Duodenal mucosa (tissue), 2 donors: ENCODE measurements around the gene DENND5A.

Source experiments
- H3K27ac ChIP-seq: one replicate; pipeline ENCODE4 v1.7.0; 2013; ENCODE audit warnings: low read depth, low read length
- H3K27me3 ChIP-seq, 2 donors: one replicate each; pipeline ENCODE4 v1.7.0; 2013; ENCODE audit warnings: low read length in 2 of 2, control low read depth in 1 of 2; ENCODE audit not compliant: insufficient read depth in 2 of 2, control insufficient read depth in 1 of 2
- H3K36me3 ChIP-seq, 2 donors: one replicate each; pipeline ENCODE4 v1.7.0; 2013; ENCODE audit warnings: low read length in 2 of 2, control low read depth in 1 of 2; ENCODE audit not compliant: insufficient read depth in 2 of 2, control insufficient read depth in 1 of 2
- H3K4me1 ChIP-seq, 2 donors: one replicate each; pipeline ENCODE4 v1.7.0; 2013; ENCODE audit warnings: low read length in 2 of 2, control low read depth in 1 of 2; ENCODE audit not compliant: insufficient read depth in 2 of 2, control insufficient read depth in 1 of 2
- H3K4me3 ChIP-seq, 2 donors: one replicate each; pipeline ENCODE4 v1.7.0; 2013; ENCODE audit warnings: low read length in 2 of 2, low read depth in 1 of 2
- H3K9ac ChIP-seq, 2 donors: one replicate each; pipeline ENCODE4 v1.7.0; 2013; ENCODE audit warnings: low read length in 2 of 2, low read depth in 1 of 2
- H3K9me3 ChIP-seq, 2 donors: one replicate each; pipeline ENCODE4 v1.7.0; 2013; ENCODE audit warnings: low read length in 2 of 2, control low read depth in 1 of 2; ENCODE audit not compliant: control insufficient read depth in 1 of 2

The DENND5A gene

GRCh38 chr11:9280655-9281301, 15.6 kb upstream of the DENND5A start:
- no peaks in the 10 kb centered on the region for H3K9me3 ChIP-seq
- H3K4me1 ChIP-seq: peaks cover 0 to 4% of the 10 kb centered on the region in 2 donors
- no peaks in the 10 kb centered on the region for H3K27me3 ChIP-seq
- no peak overlapping the region for H3K9ac ChIP-seq
- H3K4me3 ChIP-seq: no peak overlapping the region
- peaks cover 0 to 8% of the 10 kb centered on the region in 2 donors for H3K36me3 ChIP-seq
- H3K27ac ChIP-seq: no peak overlapping the region

GRCh38 chr11:9277176-9277575, 12.0 kb upstream of the DENND5A start:
- Histone ChIP-seq H3K27ac (no peak overlapping the region), H3K36me3 (no peaks in the 10 kb centered on the region), H3K4me1 (peaks cover 0 to 4% of the 10 kb centered on the region in 2 donors), H3K9me3 (no peaks in the 10 kb centered on the region), H3K27me3 (no peaks in the 10 kb centered on the region), H3K4me3 (no peak overlapping the region), H3K9ac (no peak overlapping the region)

- Histone ChIP-seq H3K27ac (no peak overlapping the region), H3K4me3 (no peak overlapping the region), H3K27me3 (no peaks in the 10 kb centered on the region), H3K36me3 (no peaks in the 10 kb centered on the region), H3K4me1 (peaks cover 0 to 4% of the 10 kb centered on the region in 2 donors), H3K9ac (no peak overlapping the region), H3K9me3 (no peaks in the 10 kb centered on the region)
These were observed 11.4 kb upstream of the DENND5A start for GRCh38 chr11:9276571-9276970.

- Histone ChIP-seq H3K27ac (no peak overlapping the region), H3K36me3 (no peaks in the 10 kb centered on the region), H3K4me3 (no peak overlapping the region)
These were observed 9.5 kb upstream of the DENND5A start for GRCh38 chr11:9274499-9275258.

GRCh38 chr11:9273376-9274336, 8.5 kb upstream of the DENND5A start:
- H3K9me3 ChIP-seq: no peaks in the 10 kb centered on the region
- H3K27ac ChIP-seq: no peak overlapping the region
- no peaks in the 10 kb centered on the region for H3K4me1 ChIP-seq
- no peak overlapping the region for H3K4me3 ChIP-seq
- H3K36me3 ChIP-seq: no peaks in the 10 kb centered on the region
- no peak overlapping the region for H3K9ac ChIP-seq
- H3K27me3 ChIP-seq: no peaks in the 10 kb centered on the region

More at GRCh38 chr11:9274499-9275258, 9.5 kb upstream of the DENND5A start:
- Histone ChIP-seq H3K27me3 (no peaks in the 10 kb centered on the region), H3K9me3 (no peaks in the 10 kb centered on the region), H3K9ac (no peak overlapping the region), H3K4me1 (no peaks in the 10 kb centered on the region)

GRCh38 chr11:9269492-9270013, 4.4 kb upstream of the DENND5A start:
- no peak overlapping the region for H3K27ac ChIP-seq
- H3K4me1 ChIP-seq: peaks cover 0 to 7% of the 10 kb centered on the region in 2 donors
- H3K4me3 ChIP-seq: no peak overlapping the region
- H3K36me3 ChIP-seq: no peaks in the 10 kb centered on the region
- H3K27me3 ChIP-seq: no peaks in the 10 kb centered on the region
- H3K9ac ChIP-seq: no peak overlapping the region
- no peaks in the 10 kb centered on the region for H3K9me3 ChIP-seq

- Histone ChIP-seq H3K9ac (no peak overlapping the region), H3K4me1 (peaks cover 0 to 11% of the 10 kb centered on the region in 2 donors), H3K36me3 (no peaks in the 10 kb centered on the region), H3K27me3 (no peaks in the 10 kb centered on the region), H3K9me3 (no peaks in the 10 kb centered on the region), H3K4me3 (no peak overlapping the region), H3K27ac (no peak overlapping the region)
These were observed 2.5 kb upstream of the DENND5A start for GRCh38 chr11:9267680-9268079.

GRCh38 chr11:9266926-9267325, 1.8 kb upstream of the DENND5A start:
- H3K9me3 ChIP-seq: no peaks in the 10 kb centered on the region
- peaks cover 0 to 11% of the 10 kb centered on the region in 2 donors for H3K4me1 ChIP-seq
- H3K4me3 ChIP-seq: no peak overlapping the region
- no peak overlapping the region for H3K27ac ChIP-seq
- H3K9ac ChIP-seq: no peak overlapping the region
- H3K36me3 ChIP-seq: no peaks in the 10 kb centered on the region
- no peaks in the 10 kb centered on the region for H3K27me3 ChIP-seq

- Histone ChIP-seq H3K36me3 (no peaks in the 10 kb centered on the region), H3K27ac (no peak overlapping the region), H3K27me3 (no peaks in the 10 kb centered on the region), H3K9ac (no peak overlapping the region), H3K4me1 (peaks cover 0 to 11% of the 10 kb centered on the region in 2 donors), H3K9me3 (no peaks in the 10 kb centered on the region), H3K4me3 (no peak overlapping the region)
These were observed 1.1 kb upstream of the DENND5A start for GRCh38 chr11:9266132-9266736.
